ENCODE results near the gene IFRD2.

Gene IFRD2

GRCh38 chr3:50260942-50261441, 31.2 kb downstream of the IFRD2 start:
- Histone ChIP-seq H3K27me3 (ENCODE audit: control insufficient read depth in 1 of 2, insufficient read depth in 2 of 2, low read length in 2 of 2) (no peaks in the 10 kb centered on the region), H3K27ac (ENCODE audit: low read depth, low read length) (peak overlapping the region; percentile 77), H3K9ac (ENCODE audit: low read length) (peak overlapping the region; percentile 54), H3K36me3 (ENCODE audit: insufficient read depth, low read length) (peaks cover 25% of the 10 kb centered on the region), H3K4me1 (ENCODE audit: insufficient read depth, low read length) (peaks cover 38% of the 10 kb centered on the region), H3K4me3 (ENCODE audit: low read depth in 1 of 2, low read length in 2 of 2) (peak overlapping the region; percentile 44 to 61), H3K9me3 (ENCODE audit: low read length) (no peaks in the 10 kb centered on the region)

GRCh38 chr3:50260027-50260941, 31.9 kb downstream of the IFRD2 start:
- H3K4me1 ChIP-seq (ENCODE audit: insufficient read depth, low read length): peaks cover 33% of the 10 kb centered on the region
- H3K4me3 ChIP-seq (ENCODE audit: low read depth in 1 of 2, low read length in 2 of 2): peak overlapping the region; percentile 44 to 61
- no peaks in the 10 kb centered on the region for H3K9me3 ChIP-seq (ENCODE audit: low read length)
- peak overlapping the region; percentile 77 for H3K27ac ChIP-seq (ENCODE audit: low read depth, low read length)
- H3K27me3 ChIP-seq (ENCODE audit: control insufficient read depth in 1 of 2, insufficient read depth in 2 of 2, low read length in 2 of 2): no peaks in the 10 kb centered on the region
- peaks cover 30% of the 10 kb centered on the region for H3K36me3 ChIP-seq (ENCODE audit: insufficient read depth, low read length)
- H3K9ac ChIP-seq (ENCODE audit: low read length): peak overlapping the region; percentile 54

GRCh38 chr3:50259432-50260026, 32.7 kb downstream of the IFRD2 start:
- Histone ChIP-seq H3K36me3 (ENCODE audit: insufficient read depth, low read length) (peaks cover 37% of the 10 kb centered on the region), H3K9ac (ENCODE audit: low read length) (peak overlapping the region; percentile 39), H3K4me1 (ENCODE audit: insufficient read depth, low read length) (peaks cover 32% of the 10 kb centered on the region), H3K27ac (ENCODE audit: low read depth, low read length) (peak overlapping the region; percentile 40), H3K4me3 (ENCODE audit: low read depth in 1 of 2, low read length in 2 of 2) (peak overlapping the region in 1 of 2 donors; percentile 27), H3K27me3 (ENCODE audit: control insufficient read depth in 1 of 2, insufficient read depth in 2 of 2, low read length in 2 of 2) (no peaks in the 10 kb centered on the region), H3K9me3 (ENCODE audit: low read length) (no peaks in the 10 kb centered on the region)

GRCh38 chr3:50258979-50259378, 33.2 kb downstream of the IFRD2 start:
- peaks cover 31% of the 10 kb centered on the region for H3K4me1 ChIP-seq (ENCODE audit: insufficient read depth, low read length)
- H3K27ac ChIP-seq (ENCODE audit: low read depth, low read length): no peak overlapping the region
- H3K9ac ChIP-seq (ENCODE audit: low read length): no peak overlapping the region
- H3K9me3 ChIP-seq (ENCODE audit: low read length): no peaks in the 10 kb centered on the region
- peaks cover 43% of the 10 kb centered on the region for H3K36me3 ChIP-seq (ENCODE audit: insufficient read depth, low read length)
- no peak overlapping the region for H3K4me3 ChIP-seq (ENCODE audit: low read depth in 1 of 2, low read length in 2 of 2)
- H3K27me3 ChIP-seq (ENCODE audit: control insufficient read depth in 1 of 2, insufficient read depth in 2 of 2, low read length in 2 of 2): no peaks in the 10 kb centered on the region

- no peak overlapping the region for H3K27ac ChIP-seq (ENCODE audit: low read depth, low read length)
- no peaks in the 10 kb centered on the region for H3K27me3 ChIP-seq (ENCODE audit: control insufficient read depth in 1 of 2, insufficient read depth in 2 of 2, low read length in 2 of 2)
- H3K36me3 ChIP-seq (ENCODE audit: insufficient read depth, low read length): peaks cover 51% of the 10 kb centered on the region
- H3K9ac ChIP-seq (ENCODE audit: low read length): no peak overlapping the region
- H3K4me3 ChIP-seq (ENCODE audit: low read depth in 1 of 2, low read length in 2 of 2): no peak overlapping the region
- H3K4me1 ChIP-seq (ENCODE audit: insufficient read depth, low read length): peaks cover 30% of the 10 kb centered on the region
- no peaks in the 10 kb centered on the region for H3K9me3 ChIP-seq (ENCODE audit: low read length)
Observed at GRCh38 chr3:50258029-50258680, 34.1 kb downstream of the IFRD2 start.

GRCh38 chr3:50256978-50257890, 35.0 kb downstream of the IFRD2 start:
- Histone ChIP-seq H3K27ac (ENCODE audit: low read depth, low read length) (no peak overlapping the region), H3K4me3 (ENCODE audit: low read depth in 1 of 2, low read length in 2 of 2) (no peak overlapping the region), H3K9ac (ENCODE audit: low read length) (no peak overlapping the region), H3K27me3 (ENCODE audit: control insufficient read depth in 1 of 2, insufficient read depth in 2 of 2, low read length in 2 of 2) (no peaks in the 10 kb centered on the region), H3K4me1 (ENCODE audit: insufficient read depth, low read length) (peaks cover 30% of the 10 kb centered on the region), H3K36me3 (ENCODE audit: insufficient read depth, low read length) (peaks cover 55% of the 10 kb centered on the region), H3K9me3 (ENCODE audit: low read length) (no peaks in the 10 kb centered on the region)

- Histone ChIP-seq H3K9ac (ENCODE audit: low read length) (no peak overlapping the region), H3K27ac (ENCODE audit: low read depth, low read length) (no peak overlapping the region), H3K4me3 (ENCODE audit: low read depth in 1 of 2, low read length in 2 of 2) (no peak overlapping the region), H3K4me1 (ENCODE audit: insufficient read depth, low read length) (peaks cover 29% of the 10 kb centered on the region), H3K27me3 (ENCODE audit: control insufficient read depth in 1 of 2, insufficient read depth in 2 of 2, low read length in 2 of 2) (no peaks in the 10 kb centered on the region), H3K9me3 (ENCODE audit: low read length) (no peaks in the 10 kb centered on the region), H3K36me3 (ENCODE audit: insufficient read depth, low read length) (peaks cover 62% of the 10 kb centered on the region)
Observed at GRCh38 chr3:50255251-50255615, 37.0 kb downstream of the IFRD2 start.

- peaks cover 62% of the 10 kb centered on the region for H3K36me3 ChIP-seq (ENCODE audit: insufficient read depth, low read length)
- H3K9ac ChIP-seq (ENCODE audit: low read length): no peak overlapping the region
- H3K4me3 ChIP-seq (ENCODE audit: low read depth in 1 of 2, low read length in 2 of 2): no peak overlapping the region
- peak overlapping the region; percentile 54 for H3K27ac ChIP-seq (ENCODE audit: low read depth, low read length)
- H3K4me1 ChIP-seq (ENCODE audit: insufficient read depth, low read length): peaks cover 34% of the 10 kb centered on the region
- no peaks in the 10 kb centered on the region for H3K27me3 ChIP-seq (ENCODE audit: control insufficient read depth in 1 of 2, insufficient read depth in 2 of 2, low read length in 2 of 2)
- H3K9me3 ChIP-seq (ENCODE audit: low read length): no peaks in the 10 kb centered on the region
Observed at GRCh38 chr3:50254577-50255250, 37.5 kb downstream of the IFRD2 start.

- peaks cover 47% of the 10 kb centered on the region for H3K36me3 ChIP-seq (ENCODE audit: insufficient read depth, low read length)
- H3K4me1 ChIP-seq (ENCODE audit: insufficient read depth, low read length): peaks cover 61% of the 10 kb centered on the region
- H3K9ac ChIP-seq (ENCODE audit: low read length): no peak overlapping the region
- no peaks in the 10 kb centered on the region for H3K27me3 ChIP-seq (ENCODE audit: control insufficient read depth in 1 of 2, insufficient read depth in 2 of 2, low read length in 2 of 2)
- no peak overlapping the region for H3K4me3 ChIP-seq (ENCODE audit: low read depth in 1 of 2, low read length in 2 of 2)
- no peaks in the 10 kb centered on the region for H3K9me3 ChIP-seq (ENCODE audit: low read length)
- no peak overlapping the region for H3K27ac ChIP-seq (ENCODE audit: low read depth, low read length)
Observed at GRCh38 chr3:50251220-50251619, 41.0 kb downstream of the IFRD2 start.

GRCh38 chr3:50250514-50250913, 41.7 kb downstream of the IFRD2 start:
- peaks cover 43% of the 10 kb centered on the region for H3K36me3 ChIP-seq (ENCODE audit: insufficient read depth, low read length)
- H3K27me3 ChIP-seq (ENCODE audit: control insufficient read depth in 1 of 2, insufficient read depth in 2 of 2, low read length in 2 of 2): no peaks in the 10 kb centered on the region
- peaks cover 66% of the 10 kb centered on the region for H3K4me1 ChIP-seq (ENCODE audit: insufficient read depth, low read length)
- H3K27ac ChIP-seq (ENCODE audit: low read depth, low read length): no peak overlapping the region
- no peaks in the 10 kb centered on the region for H3K9me3 ChIP-seq (ENCODE audit: low read length)
- no peak overlapping the region for H3K4me3 ChIP-seq (ENCODE audit: low read depth in 1 of 2, low read length in 2 of 2)
- no peak overlapping the region for H3K9ac ChIP-seq (ENCODE audit: low read length)

Data from muscle layer of colon (tissue), 2 donors.